ENCODE measurements around the gene SHISAL1.

- TF ChIP-seq POLR2A (IDR thresholded peaks at IDR 0.05; ENCODE audit: low read depth, low read length) (no peak), TAF1 (IDR thresholded peaks at IDR 0.05; ENCODE audit: low read depth, low read length) (no peak), POLR2AphosphoS5 (IDR thresholded peaks at IDR 0.05; ENCODE audit: low read depth, low read length) (no peak), PAX5 (IDR thresholded peaks at IDR 0.05; ENCODE audit: insufficient read depth, low read length, severe bottlenecking) (no peak)
These were observed 88.6 kb downstream of the SHISAL1 start for GRCh38 chr22:44224166-44224565.
